Body of pancreas (tissue), 4 donors: ENCODE data around the gene NEK10. TPM values are rescaled to one million over a fixed set of nuclear protein-coding genes. Genes with fewer than 3 reads are reported as not detected.

Source experiments
- ATAC-seq: fragments of 150-250 bp; one replicate; pipeline ENCODE4 v1.9.1; 2016
- DNase-seq, 4 donors: peaks; one replicate each; pipeline ENCODE4 v3.0.0-alpha.2; 2019
- H3K27ac ChIP-seq, 4 donors: fragments of 200-600 bp; sonication (generic); 1 replicate in 3 of 4; 2 replicates in 1 of 4; pipeline versions ENCODE4 v1.5.1 to v1.6.1; 2016 to 2019; ENCODE audit warnings: mild to moderate bottlenecking in 1 of 4, mixed read lengths in 1 of 4, moderate library complexity in 1 of 4
- H3K27me3 ChIP-seq, 2 donors: fragments of 200-600 bp; sonication (generic); one replicate each; pipeline ENCODE4 v1.6.0; 2016; ENCODE audit warnings: mild to moderate bottlenecking in 1 of 2
- H3K36me3 ChIP-seq, 2 donors: fragments of 200-600 bp; sonication (generic); replicated peaks in 1 of 2; 2 replicates each; pipeline ENCODE4 v1.5.1; 2016; ENCODE audit warnings: low read depth in 2 of 2; ENCODE audit not compliant: insufficient read depth in 1 of 2
- H3K4me1 ChIP-seq: fragments of 200-600 bp; sonication (generic); one replicate; pipeline ENCODE4 v1.6.0; 2016
- H3K4me3 ChIP-seq, 2 donors: fragments of 200-600 bp; sonication (generic); 1 replicate in 1 of 2; 2 replicates in 1 of 2; pipeline ENCODE4 v1.5.1; 2016 to 2019
- H3K9me3 ChIP-seq, 3 donors: fragments of 200-600 bp; sonication (generic); 1 replicate in 2 of 3; 2 replicates in 1 of 3; pipeline ENCODE4 v1.5.1; 2016
- POLR2A ChIP-seq, 3 donors: fragments of 450-650 bp; IDR thresholded peaks; one replicate each; pipeline ENCODE4 v1.6.1; 2016; ENCODE audit warnings: antibody characterized with exemption in 3 of 3, mild to moderate bottlenecking in 2 of 3
- WGBS, 2 donors: methylation state at CpG; one replicate each; pipeline ENCODE4 v1.1.5; 2017; 5-methylcytosine and 5-hydroxymethylcytosine counted together
- intact Hi-C: fragments of 100-400 bp; cut with DNase I; formaldehyde crosslinking; loops from one replicate; pipeline ENCODE4 v1.15.1; 2023
- total RNA-seq, 2 donors: library from RNA; depleted of rRNA; stranded (reverse); fragments of >200 nt; gene quantifications; one replicate each; pipeline ENCODE4 v1.1.0, GENCODE V29; 2016
- TF ChIP-seq, protein P1 (sequence below), 7 experiments: fragments of 450-650 bp in 4 of 7; fragments of 200-600 bp in 3 of 7; sonication (generic) in 3 of 7; IDR thresholded peaks; one replicate each; pipeline ENCODE4 v1.5.1; 2016 to 2019; ENCODE audit warnings: antibody characterized with exemption in 7 of 7

NEK10 gene
- total RNA-seq, 2 donors from 2014 or later, result 0.33 to 0.78 TPM

DNA sequence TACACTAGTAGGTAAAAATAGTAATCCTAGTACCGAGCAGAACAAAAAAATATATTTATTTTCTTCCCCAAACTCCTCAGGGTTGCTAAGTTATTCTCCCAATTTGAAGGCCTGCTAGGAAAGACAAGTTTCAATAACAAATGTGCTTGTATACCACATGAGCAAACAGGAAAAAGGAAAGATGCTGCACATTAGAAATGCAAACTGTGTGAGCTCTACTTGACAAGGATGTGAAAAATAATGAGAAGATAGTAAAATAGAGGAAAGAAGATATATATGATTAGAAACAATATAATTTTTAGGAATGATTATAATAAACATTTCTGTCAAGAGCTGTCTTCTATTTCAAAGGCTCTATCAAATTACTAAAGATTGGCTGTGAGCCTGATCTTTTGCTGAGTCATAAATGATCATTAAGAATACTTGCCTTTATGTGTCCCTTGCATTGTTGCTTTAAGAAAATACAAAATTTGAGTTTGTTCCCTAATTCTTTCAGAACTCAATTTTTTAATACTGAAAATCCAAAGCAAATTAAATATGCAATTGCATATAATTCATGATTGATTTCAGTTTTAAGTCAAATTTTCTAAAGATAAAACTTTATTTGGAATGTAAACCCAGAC, 174.2 kb downstream of the NEK10 start:
- Histone ChIP-seq H3K4me1 (no peaks in the 10 kb centered on the region), H3K27ac (no peak overlapping the region), H3K4me3 (no peak overlapping the region), H3K9me3 (no peaks in the 10 kb centered on the region), H3K27me3 (no peaks in the 10 kb centered on the region), H3K36me3 (no peaks in the 10 kb centered on the region)
- intact Hi-C loops, result no loop called here
- DNase-seq (no peak), ATAC-seq (no peak)
- TF ChIP-seq, protein P1, sequence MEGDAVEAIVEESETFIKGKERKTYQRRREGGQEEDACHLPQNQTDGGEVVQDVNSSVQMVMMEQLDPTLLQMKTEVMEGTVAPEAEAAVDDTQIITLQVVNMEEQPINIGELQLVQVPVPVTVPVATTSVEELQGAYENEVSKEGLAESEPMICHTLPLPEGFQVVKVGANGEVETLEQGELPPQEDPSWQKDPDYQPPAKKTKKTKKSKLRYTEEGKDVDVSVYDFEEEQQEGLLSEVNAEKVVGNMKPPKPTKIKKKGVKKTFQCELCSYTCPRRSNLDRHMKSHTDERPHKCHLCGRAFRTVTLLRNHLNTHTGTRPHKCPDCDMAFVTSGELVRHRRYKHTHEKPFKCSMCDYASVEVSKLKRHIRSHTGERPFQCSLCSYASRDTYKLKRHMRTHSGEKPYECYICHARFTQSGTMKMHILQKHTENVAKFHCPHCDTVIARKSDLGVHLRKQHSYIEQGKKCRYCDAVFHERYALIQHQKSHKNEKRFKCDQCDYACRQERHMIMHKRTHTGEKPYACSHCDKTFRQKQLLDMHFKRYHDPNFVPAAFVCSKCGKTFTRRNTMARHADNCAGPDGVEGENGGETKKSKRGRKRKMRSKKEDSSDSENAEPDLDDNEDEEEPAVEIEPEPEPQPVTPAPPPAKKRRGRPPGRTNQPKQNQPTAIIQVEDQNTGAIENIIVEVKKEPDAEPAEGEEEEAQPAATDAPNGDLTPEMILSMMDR (IDR thresholded peaks at IDR 0.05), result no peak
- no peak for TF ChIP-seq POLR2A (IDR thresholded peaks at IDR 0.05)
- WGBS, 2 donors, result 0 to 37% methylated on average over 1 of the region's 1 CpG

DNA sequence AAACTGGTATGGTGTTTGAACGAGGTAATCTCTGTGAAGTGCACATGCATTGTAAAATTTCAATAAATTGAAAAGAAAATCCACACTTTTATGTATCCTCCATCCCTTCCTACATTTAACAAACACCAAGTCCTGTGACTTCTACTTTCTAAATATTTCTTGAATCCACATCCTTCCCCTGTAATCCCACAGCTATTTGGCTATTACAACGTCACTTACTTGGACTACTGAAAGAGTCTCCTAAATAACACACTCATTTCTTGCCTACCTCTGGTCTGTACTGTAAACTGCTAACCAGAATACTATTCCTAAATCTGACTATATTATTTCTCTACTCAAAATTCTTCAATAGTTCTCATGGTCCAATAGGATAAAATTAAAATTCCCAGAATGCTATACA, 176.1 kb downstream of the NEK10 start:
- no peak for DNase-seq
- Histone ChIP-seq H3K4me1 (no peaks in the 10 kb centered on the region), H3K36me3 (no peaks in the 10 kb centered on the region), H3K9me3 (no peaks in the 10 kb centered on the region), H3K27me3 (no peaks in the 10 kb centered on the region), H3K4me3 (no peak overlapping the region), H3K27ac (no peak overlapping the region)
- no peak for ATAC-seq
- intact Hi-C loops, result no loop called here
- TF ChIP-seq POLR2A (IDR thresholded peaks at IDR 0.05), result no peak
- TF ChIP-seq, protein P1 (IDR thresholded peaks at IDR 0.05), result no peak
- WGBS, 2 donors, result 79 to 88% methylated on average over 2 of the region's 2 CpGs

DNA sequence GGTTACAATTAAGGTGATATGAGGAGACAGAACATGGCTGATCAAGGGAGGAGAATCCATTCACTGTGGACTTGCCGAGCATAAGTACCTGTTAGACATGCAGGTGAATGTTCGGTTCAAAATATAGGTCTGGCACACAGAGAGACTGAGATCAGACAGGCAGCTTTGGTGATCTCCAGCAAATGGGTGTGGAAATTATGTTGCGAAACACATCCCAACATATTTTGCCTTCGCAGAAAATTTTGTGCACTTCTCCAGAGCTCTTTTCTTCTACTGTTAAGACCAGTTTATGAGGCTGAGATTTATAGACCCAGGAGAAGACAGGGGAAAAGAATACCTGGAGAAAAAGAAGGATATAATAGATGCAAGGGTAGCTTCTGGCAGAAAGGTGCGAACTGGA, 183.2 kb downstream of the NEK10 start:
- no peak overlapping the region for H3K27ac ChIP-seq
- no peak for TF ChIP-seq POLR2A (IDR thresholded peaks at IDR 0.05)
- TF ChIP-seq, protein P1 (IDR thresholded peaks at IDR 0.05), result no peak
- no peak for DNase-seq
- H3K9me3 ChIP-seq, result no peaks in the 10 kb centered on the region
- no peak for ATAC-seq
- H3K36me3 ChIP-seq, result no peaks in the 10 kb centered on the region
- intact Hi-C loops, result no loop called here
- H3K27me3 ChIP-seq, result no peaks in the 10 kb centered on the region
- no peaks in the 10 kb centered on the region for H3K4me1 ChIP-seq
- no peak overlapping the region for H3K4me3 ChIP-seq
- 74 to 90% methylated on average over 5 of the region's 5 CpGs for WGBS, 2 donors

DNA sequence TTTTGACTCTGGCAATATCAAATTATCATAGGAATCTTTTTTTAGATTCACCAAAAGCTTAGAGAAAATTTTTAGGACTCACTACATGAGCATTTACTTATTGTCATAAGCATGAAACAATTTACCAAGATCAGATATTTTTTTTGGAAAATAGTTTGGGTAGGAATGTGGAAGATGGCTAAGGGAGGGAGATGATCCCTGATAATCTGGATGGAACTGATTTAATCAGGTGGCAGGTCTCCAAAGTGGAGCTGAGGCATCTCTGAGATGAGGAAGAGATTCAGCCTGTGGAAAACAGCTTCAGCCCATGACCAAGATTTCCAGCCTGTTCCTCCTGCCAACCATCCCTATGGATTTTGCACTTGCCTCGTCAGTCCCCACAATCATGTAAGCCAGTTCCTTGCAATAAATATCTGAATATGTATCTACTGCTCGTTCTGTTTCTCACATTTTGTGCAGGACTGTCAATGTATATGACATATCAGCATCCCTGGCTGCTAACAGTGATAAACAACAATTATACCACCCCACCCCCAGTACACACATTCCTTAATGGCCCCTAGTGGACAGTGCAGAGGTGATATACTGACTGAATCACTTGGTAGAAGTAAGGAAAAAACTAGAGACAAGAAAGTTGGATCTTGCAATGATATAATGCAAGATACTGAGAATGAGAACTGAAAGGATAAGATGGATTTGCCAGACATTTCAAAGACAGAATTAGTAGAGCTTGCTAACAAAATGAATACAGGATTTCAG, 183.8 kb downstream of the NEK10 start:
- WGBS, 2 donors, result 69 to 71% methylated on average over 2 of the region's 2 CpGs

More for the DNA sequence above, 183.8 kb downstream of the NEK10 start:
- intact Hi-C loops, result no loop called here
- Histone ChIP-seq H3K27ac (no peak overlapping the region), H3K4me1 (no peaks in the 10 kb centered on the region), H3K36me3 (no peaks in the 10 kb centered on the region), H3K27me3 (no peaks in the 10 kb centered on the region), H3K4me3 (no peak overlapping the region), H3K9me3 (no peaks in the 10 kb centered on the region)
- DNase-seq, result no peak
- no peak for ATAC-seq
- TF ChIP-seq, protein P1 (IDR thresholded peaks at IDR 0.05), result no peak
- no peak for TF ChIP-seq POLR2A (IDR thresholded peaks at IDR 0.05)
